Panc1 (cell line): ENCODE data around the gene CDK5. TPM values are rescaled to one million over a fixed set of nuclear protein-coding genes. Genes with fewer than 3 reads are reported as not detected.

Experiments used
- ATAC-seq: fragments of 200-7000 bp; cut with Tn5 transposase; 2 replicates; pipeline ENCODE4 v1.9.1; 2020; ENCODE audit warnings: mild to moderate bottlenecking, moderate library complexity
- BruUV-seq: library from RNA; stranded (reverse); fragments of 400-500 nt; replicated peaks from 2 replicates; lab custom pipeline; 2021; lab: Mats Ljungman, UMichigan
- CTCF ChIA-PET: fragments of 300-600 bp; sonication (Branson Sonifier 250); formaldehyde crosslinking; loops from one replicate; lab custom pipeline; 2022; ENCODE audit warnings: antibody characterized with exemption; lab: Charles Lee
- POLR2A ChIA-PET: fragments of 300-600 bp; sonication (Branson Sonifier 250); formaldehyde crosslinking; loops from one replicate; lab custom pipeline; 2022; ENCODE audit warnings: antibody characterized with exemption; lab: Charles Lee
- DNase-seq: peaks from one replicate; pipeline ENCODE4 v3.0.0-alpha.2; 2010; ENCODE audit warnings: low read depth, low spot score
- H3K27ac ChIP-seq: 2 replicates; pipeline ENCODE4 v1.5.1; 2011; ENCODE audit warnings: mild to moderate bottlenecking, low read length, inconsistent platforms
- H3K27me3 ChIP-seq: fragments of 200-500 bp; sonication (Bioruptor generic); 2 replicates; pipeline ENCODE4 v1.6.0; 2014; ENCODE audit warnings: low read length, inconsistent platforms; ENCODE audit not compliant: control insufficient read depth, insufficient read depth
- H3K36me3 ChIP-seq: fragments of 200-500 bp; sonication (Bioruptor generic); 2 replicates; pipeline ENCODE4 v1.5.1; 2014; ENCODE audit warnings: inconsistent platforms, mild to moderate bottlenecking, low read length, moderate library complexity; ENCODE audit not compliant: control insufficient read depth, insufficient read depth
- H3K4me1 ChIP-seq: 2 replicates; pipeline ENCODE4 v1.5.1; 2011; ENCODE audit warnings: inconsistent platforms, mild to moderate bottlenecking, low read length, moderate library complexity; ENCODE audit not compliant: control insufficient read depth, insufficient read depth
- H3K4me3 ChIP-seq, 2 experiments: 2 replicates each; pipeline ENCODE4 v1.5.1; 2011 to 2012; ENCODE audit warnings: low read depth in 2 of 2, low read length in 2 of 2, mild to moderate bottlenecking in 2 of 2, inconsistent platforms in 1 of 2, moderate library complexity in 1 of 2
- H3K9me3 ChIP-seq: fragments of 200-500 bp; sonication (Bioruptor generic); 2 replicates; pipeline ENCODE4 v1.5.1; 2014; ENCODE audit warnings: low read depth, mild to moderate bottlenecking, inconsistent platforms, low read length, moderate library complexity; ENCODE audit not compliant: control insufficient read depth, insufficient read depth
- POLR2AphosphoS5 ChIP-seq: IDR thresholded peaks from 2 replicates; pipeline ENCODE4 v1.6.1; 2012; ENCODE audit warnings: mild to moderate bottlenecking, low read depth, low read length, moderate library complexity
- REST ChIP-seq, 2 experiments: IDR thresholded peaks; 2 replicates each; pipeline ENCODE4 v1.6.1; 2011 to 2012; ENCODE audit warnings: low read depth in 2 of 2, control low read depth in 1 of 2, low read length in 1 of 2, mild to moderate bottlenecking in 1 of 2, moderate library complexity in 1 of 2; ENCODE audit not compliant: insufficient read depth in 1 of 2
- SIN3A ChIP-seq: IDR thresholded peaks from 2 replicates; pipeline ENCODE4 v1.6.1; 2012; ENCODE audit warnings: low read depth, mild to moderate bottlenecking, low read length, moderate library complexity, borderline replicate concordance; ENCODE audit not compliant: insufficient read depth
- TCF7L2 ChIP-seq: IDR thresholded peaks from 2 replicates; pipeline ENCODE4 v1.6.1; 2011; ENCODE audit warnings: mild to moderate bottlenecking, low read depth, low read length, inconsistent platforms
- in situ Hi-C: cut with HindIII; loops from 2 replicates; pipeline ENCODE4 v1.10.0; 2016; ENCODE audit warnings: low sequenced_read_pairs, low pct_unique_long_range_greater_than_20kb
- intact Hi-C: fragments of 100-400 bp; cut with micrococcal nuclease; formaldehyde crosslinking; loops from one replicate; pipeline ENCODE4 v1.10.0; 2022; ENCODE audit not compliant: unreplicated experiment
- total RNA-seq: library from RNA; stranded (reverse); gene quantifications from one replicate; pipeline ENCODE4 v1.2.1, GENCODE V29; 2021; ENCODE audit not compliant: unreplicated experiment
- TF ChIP-seq, protein P1 (sequence below): fragments of 450-650 bp; IDR thresholded peaks from 2 replicates; pipeline ENCODE4 v1.5.1; 2017; ENCODE audit warnings: mild to moderate bottlenecking

CDK5 gene
- total RNA-seq, 1 experiment from 2014 or later, result 25.6 TPM

- in situ Hi-C loops (no loop called here), intact Hi-C loops (no loop called here)
- BruUV-seq, result no TSS peak
- H3K27ac ChIP-seq, result peak overlapping the region; percentile 77
- no peaks in the 10 kb centered on the region for H3K27me3 ChIP-seq
- no peaks in the 10 kb centered on the region; the same call in 1 of the 2 replicates for H3K36me3 ChIP-seq
- peak overlapping the region; percentile 88 to 93 for H3K4me3 ChIP-seq
- no peak for TF ChIP-seq REST (IDR thresholded peaks at IDR 0.05; ENCODE audit: insufficient read depth in 1 of 2, low read depth in 2 of 2, low read length in 1 of 2)
- TF ChIP-seq TCF7L2, result no peak
- no peak for TF ChIP-seq SIN3A
- TF ChIP-seq POLR2AphosphoS5, result no peak
- TF ChIP-seq, protein P1, sequence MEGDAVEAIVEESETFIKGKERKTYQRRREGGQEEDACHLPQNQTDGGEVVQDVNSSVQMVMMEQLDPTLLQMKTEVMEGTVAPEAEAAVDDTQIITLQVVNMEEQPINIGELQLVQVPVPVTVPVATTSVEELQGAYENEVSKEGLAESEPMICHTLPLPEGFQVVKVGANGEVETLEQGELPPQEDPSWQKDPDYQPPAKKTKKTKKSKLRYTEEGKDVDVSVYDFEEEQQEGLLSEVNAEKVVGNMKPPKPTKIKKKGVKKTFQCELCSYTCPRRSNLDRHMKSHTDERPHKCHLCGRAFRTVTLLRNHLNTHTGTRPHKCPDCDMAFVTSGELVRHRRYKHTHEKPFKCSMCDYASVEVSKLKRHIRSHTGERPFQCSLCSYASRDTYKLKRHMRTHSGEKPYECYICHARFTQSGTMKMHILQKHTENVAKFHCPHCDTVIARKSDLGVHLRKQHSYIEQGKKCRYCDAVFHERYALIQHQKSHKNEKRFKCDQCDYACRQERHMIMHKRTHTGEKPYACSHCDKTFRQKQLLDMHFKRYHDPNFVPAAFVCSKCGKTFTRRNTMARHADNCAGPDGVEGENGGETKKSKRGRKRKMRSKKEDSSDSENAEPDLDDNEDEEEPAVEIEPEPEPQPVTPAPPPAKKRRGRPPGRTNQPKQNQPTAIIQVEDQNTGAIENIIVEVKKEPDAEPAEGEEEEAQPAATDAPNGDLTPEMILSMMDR, result no peak
- peaks cover 44% of the 10 kb centered on the region for H3K4me1 ChIP-seq
- H3K9me3 ChIP-seq, result no peaks in the 10 kb centered on the region
- CTCF ChIA-PET, result no interaction called here
- ATAC-seq (no peak), DNase-seq (no peak)
- POLR2A ChIA-PET, result no interaction called here
Observed at GRCh38 chr7:151086802-151087244, 29.1 kb upstream of the CDK5 start.

- Histone ChIP-seq H3K36me3 (no peaks in the 10 kb centered on the region; the same call in 1 of the 2 replicates), H3K9me3 (no peaks in the 10 kb centered on the region), H3K4me3 (peak within 1 kb of the TSS; percentile 88 to 93), H3K27ac (peak within 1 kb of the TSS; percentile 83), H3K27me3 (no peaks in the 10 kb centered on the region), H3K4me1 (peaks cover 42% of the 10 kb centered on the region)
- TF ChIP-seq REST (IDR thresholded peaks at IDR 0.05; ENCODE audit: insufficient read depth in 1 of 2, low read depth in 2 of 2, low read length in 1 of 2) (no peak), SIN3A (0 out of 2 replicates have a peak, but pooled peaks have one; percentile 50), POLR2AphosphoS5 (peak; percentile 68)
- in situ Hi-C loops (no loop called here), intact Hi-C loops (no loop called here)
- CTCF ChIA-PET, result interaction anchor here (1.1 kb wide), 1 partner anchor 18 kb away, joined by 3 read pairs; no protein-coding TSS in a partner anchor
- BruUV-seq, result no TSS peak
- DNase-seq (no peak), ATAC-seq (peak; percentile 65)
- POLR2A ChIA-PET, result interaction anchor here (1.2 kb wide), 1 partner anchor 25 kb away, joined by 6 read pairs; no protein-coding TSS in a partner anchor
Observed at GRCh38 chr7:151085691-151086620, 28.3 kb upstream of the CDK5 start, which contains the start of gene AGAP3. AGAP3 (plus strand) TSS chr7:151086475; CDS start chr7:151086742, 267 bp downstream.
